Measurements from ENCODE around the gene SERPINI1.

DNA sequence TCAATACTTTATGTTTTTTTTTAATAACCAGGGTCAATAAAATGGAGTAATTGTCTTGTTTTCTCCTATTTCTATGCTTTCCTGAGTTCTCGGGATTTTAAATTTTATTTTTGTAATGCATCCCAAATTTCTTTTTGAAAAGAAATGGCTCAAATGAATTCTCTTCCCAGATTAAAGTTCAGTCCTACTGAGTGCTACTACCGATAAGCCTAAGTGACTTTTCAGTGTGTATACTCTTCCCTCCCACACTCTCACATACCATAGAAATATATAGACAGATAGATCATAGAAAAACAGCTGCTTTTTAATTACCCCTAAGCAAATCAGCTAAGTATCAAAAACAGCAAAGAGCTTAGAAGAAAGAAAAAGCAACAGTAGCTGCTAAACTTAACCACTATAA, 1.5 kb downstream of the SERPINI1 start:
- TF ChIP-seq EZH2phosphoT487 (IDR thresholded peaks at IDR 0.05; ENCODE audit: insufficient read depth, low read depth) (no peak), EZH2 (IDR thresholded peaks at IDR 0.05; ENCODE audit: insufficient read depth, poor library complexity, severe bottlenecking) (no peak)

All from GM23248 (cell line).